Islet of Langerhans (tissue), 1 donor: Measurements from ENCODE around the gene TMEM132A.
"Not testable (repeated sequence)": the region's sequence is repeated elsewhere in the genome, so short reads cannot be mapped to it uniquely, and the experiment has no call there.

ENCODE experiments used
- FAIRE-seq: peaks from one replicate; lab custom pipeline; 2011; peaks lifted over from hg19 to GRCh38; lab: Jason Lieb, UNC

The TMEM132A gene

GRCh38 chr11:60957188-60957587, 32.9 kb downstream of the TMEM132A start:
- no peak for FAIRE-seq

- no peak for FAIRE-seq
These were observed 35.2 kb downstream of the TMEM132A start for GRCh38 chr11:60959431-60959830.

GRCh38 chr11:60960405-60960804, 36.1 kb downstream of the TMEM132A start:
- FAIRE-seq, result no peak

- no peak for FAIRE-seq
These were observed 40.5 kb downstream of the TMEM132A start for GRCh38 chr11:60964801-60965200.

GRCh38 chr11:60966890-60967289, 42.6 kb downstream of the TMEM132A start:
- FAIRE-seq, result no peak

GRCh38 chr11:60968223-60968622, 44.0 kb downstream of the TMEM132A start:
- FAIRE-seq, result no peak

- FAIRE-seq, result no peak
These were observed 46.1 kb downstream of the TMEM132A start for GRCh38 chr11:60970369-60970774.

- no peak for FAIRE-seq
These were observed 46.6 kb downstream of the TMEM132A start for GRCh38 chr11:60970890-60971289.

GRCh38 chr11:60971520-60971919, 47.3 kb downstream of the TMEM132A start, which contains the start of gene CD6:
Gene CD6 (plus strand): TSS chr11:60971680. CDS start chr11:60971866, 186 bp downstream.
- no peak for FAIRE-seq

GRCh38 chr11:60972182-60973030, 48.1 kb downstream of the TMEM132A start:
- FAIRE-seq, result no peak

GRCh38 chr11:60973699-60974098, 49.4 kb downstream of the TMEM132A start:
- FAIRE-seq, result no peak

- not testable (repeated sequence) for FAIRE-seq
These were observed 50.1 kb downstream of the TMEM132A start for GRCh38 chr11:60974316-60974715.

GRCh38 chr11:60974726-60975125, 50.5 kb downstream of the TMEM132A start:
- no peak for FAIRE-seq

GRCh38 chr11:60977224-60977623, 53.0 kb downstream of the TMEM132A start:
- FAIRE-seq, result no peak

GRCh38 chr11:60977836-60978235, 53.6 kb downstream of the TMEM132A start:
- FAIRE-seq, result no peak

GRCh38 chr11:60978546-60979380, 54.5 kb downstream of the TMEM132A start:
- FAIRE-seq, result no peak

- no peak for FAIRE-seq
These were observed 57.3 kb downstream of the TMEM132A start for GRCh38 chr11:60981515-60981914.

- FAIRE-seq, result no peak
These were observed 57.9 kb downstream of the TMEM132A start for GRCh38 chr11:60982184-60982583.

- no peak for FAIRE-seq
These were observed 59.9 kb downstream of the TMEM132A start for GRCh38 chr11:60984149-60984548.

- no peak for FAIRE-seq
These were observed 60.4 kb downstream of the TMEM132A start for GRCh38 chr11:60984636-60985035.

- no peak for FAIRE-seq
These were observed 61.2 kb downstream of the TMEM132A start for GRCh38 chr11:60985501-60985900.

- FAIRE-seq, result no peak
These were observed 62.0 kb downstream of the TMEM132A start for GRCh38 chr11:60985991-60986915.
